ELR (cell line): Measurements from ENCODE around the gene PGAP2.
"Not testable (repeated sequence)": the region's sequence is repeated elsewhere in the genome, so short reads cannot be mapped to it uniquely, and the experiment has no call there.

Experiments used
- DNase-seq: peaks from one replicate; pipeline ENCODE4 v3.0.0-alpha.2; 2015; ENCODE audit warnings: low read depth

Gene PGAP2

DNA sequence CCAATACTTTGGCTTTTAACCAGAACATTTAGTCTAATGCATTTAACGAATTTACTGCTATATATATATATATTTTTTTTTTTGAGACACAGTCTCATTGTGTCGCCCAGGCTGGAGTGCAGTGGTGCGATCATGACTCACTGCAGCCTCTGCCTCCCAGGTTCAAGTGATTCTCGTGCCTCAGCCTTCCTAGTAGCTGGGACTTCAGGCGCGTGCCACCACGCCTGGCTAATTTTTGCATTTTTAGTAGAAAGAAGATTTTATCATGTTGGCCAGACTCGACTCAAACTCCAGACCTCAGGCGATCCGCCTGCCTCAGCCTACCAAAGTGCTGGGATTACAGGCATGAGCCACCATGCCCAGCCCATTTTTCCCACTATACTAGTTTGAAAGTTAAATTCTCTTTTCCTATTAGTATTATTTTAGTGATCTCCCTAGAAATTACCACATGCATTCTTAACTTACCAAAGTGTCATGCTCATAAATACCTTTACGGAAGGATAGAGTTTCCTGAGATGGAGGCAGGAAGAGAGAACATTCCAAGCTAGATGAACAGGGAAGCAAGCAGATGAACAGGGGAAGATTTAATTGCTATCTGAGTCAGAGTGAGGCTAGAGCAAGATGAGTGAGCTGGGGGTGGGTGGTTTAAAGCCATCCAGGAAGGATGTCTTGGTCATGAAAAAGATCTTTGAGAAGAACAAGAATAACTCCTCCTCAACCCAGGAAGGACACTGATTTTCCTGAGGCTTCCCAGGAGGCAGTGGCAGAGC is 4.4 kb upstream of the PGAP2 start:
- peak; percentile 89 for DNase-seq

DNA sequence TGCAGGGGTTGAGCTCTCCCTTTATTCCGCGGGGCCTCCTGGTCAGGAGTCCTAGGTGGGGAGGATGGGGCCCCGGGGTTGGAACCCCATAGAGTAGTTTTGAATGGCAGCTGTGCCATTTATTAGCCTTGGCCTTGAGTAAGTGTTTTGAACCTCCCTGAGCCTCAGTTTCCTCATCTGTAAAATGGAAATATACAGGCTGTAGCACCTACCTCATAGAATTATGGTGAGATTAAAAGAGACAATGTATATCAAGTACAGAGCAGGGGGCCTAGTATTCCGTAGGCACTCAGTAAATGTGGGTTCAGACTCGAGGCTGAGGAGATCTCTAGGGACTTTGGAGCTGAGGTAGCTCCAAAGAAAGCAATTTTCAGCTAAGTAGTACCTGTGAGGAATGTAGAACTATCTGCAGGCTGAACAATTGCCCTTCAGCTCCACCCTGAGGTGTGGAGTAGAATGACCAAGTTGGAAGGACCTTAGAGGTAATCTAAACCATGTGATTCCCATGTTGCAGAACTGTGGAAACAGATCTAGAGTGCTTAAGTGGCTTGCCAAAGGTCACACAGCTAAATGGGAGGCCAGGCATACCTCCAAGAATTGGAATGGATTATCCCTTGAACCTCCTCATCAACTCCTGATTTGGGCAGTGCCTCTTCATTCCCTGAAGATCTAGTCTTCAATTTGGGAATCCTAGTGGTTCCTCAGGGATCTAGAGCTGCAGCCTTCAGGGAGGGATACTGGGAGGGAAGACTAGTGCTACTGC is 682 bp downstream of the PGAP2 start:
- peak; percentile 71 for DNase-seq

DNA sequence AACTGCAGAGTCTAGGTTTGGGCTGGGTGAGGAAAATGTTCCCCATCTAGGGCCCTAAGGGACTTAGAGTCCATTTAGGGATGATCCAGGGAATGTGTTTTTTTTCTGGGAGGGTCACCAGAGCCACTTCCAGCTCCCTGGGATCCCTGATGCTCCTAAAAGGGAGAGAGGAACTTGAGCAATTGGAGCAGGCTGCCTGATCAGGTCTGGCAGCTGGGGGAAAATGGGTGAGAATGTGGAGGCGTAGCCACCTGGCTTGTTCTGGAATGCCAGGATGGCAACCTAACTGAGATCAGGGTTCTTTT is 1.2 kb downstream of the PGAP2 start:
- no peak for DNase-seq

DNA sequence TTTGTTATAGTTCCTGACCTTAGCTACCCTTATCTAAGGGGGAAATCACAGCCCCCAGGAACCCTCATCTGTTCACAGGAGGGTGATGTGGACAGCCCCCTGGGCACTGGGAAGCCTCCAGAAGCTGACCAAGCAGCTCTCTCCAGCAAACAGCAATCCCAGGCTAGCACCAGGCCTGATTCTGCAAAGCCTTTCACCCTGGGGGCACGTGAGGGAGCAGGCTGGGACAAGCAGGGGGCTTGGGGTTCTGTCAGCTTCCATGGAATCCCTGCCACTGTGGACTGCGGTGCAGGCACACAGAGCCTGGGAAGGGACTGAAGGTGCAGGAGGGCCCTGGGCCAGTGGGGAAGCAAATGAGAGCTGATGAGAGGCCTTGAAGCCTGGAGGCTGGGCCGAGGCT is 2.1 kb downstream of the PGAP2 start:
- DNase-seq, result no peak

DNA sequence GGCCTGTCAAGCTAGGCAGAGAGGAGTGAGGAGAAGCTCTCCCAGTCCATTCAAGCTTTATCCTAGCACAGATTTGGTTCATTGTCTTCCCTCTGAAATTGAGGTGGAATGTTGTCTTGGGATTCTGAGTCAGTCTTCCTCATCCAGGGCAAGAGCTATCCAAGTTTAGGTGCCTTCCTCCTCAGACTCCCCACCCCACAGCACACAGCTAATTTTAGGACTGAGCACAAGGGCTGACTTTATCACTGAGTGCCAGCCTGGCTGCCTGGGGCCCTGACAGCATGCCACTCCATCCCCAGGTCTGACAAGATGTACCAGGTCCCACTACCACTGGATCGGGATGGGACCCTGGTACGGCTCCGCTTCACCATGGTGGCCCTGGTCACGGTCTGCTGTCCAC is 2.6 kb downstream of the PGAP2 start:
- no peak for DNase-seq

DNA sequence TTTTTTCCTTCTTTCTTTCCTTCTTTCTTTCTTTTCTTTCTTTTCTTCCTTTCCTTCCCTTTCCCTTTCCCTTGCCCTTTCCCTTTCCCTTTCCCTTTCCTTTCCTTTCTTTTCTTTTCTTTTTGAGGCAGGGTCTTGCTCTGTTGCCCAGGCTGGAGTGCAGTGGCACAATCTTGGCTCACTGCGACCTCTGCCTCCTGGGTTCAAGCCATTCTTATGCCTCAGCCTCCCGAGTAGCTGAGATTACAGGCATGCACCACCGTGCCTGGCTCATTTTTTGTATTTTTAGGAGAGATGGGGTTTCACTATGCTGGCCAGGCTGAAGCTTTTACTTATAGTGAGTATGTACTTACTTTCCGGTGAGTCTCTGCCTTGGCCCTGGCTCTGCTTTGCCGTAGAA is 6.5 kb downstream of the PGAP2 start:
- DNase-seq, result not testable (repeated sequence)

DNA sequence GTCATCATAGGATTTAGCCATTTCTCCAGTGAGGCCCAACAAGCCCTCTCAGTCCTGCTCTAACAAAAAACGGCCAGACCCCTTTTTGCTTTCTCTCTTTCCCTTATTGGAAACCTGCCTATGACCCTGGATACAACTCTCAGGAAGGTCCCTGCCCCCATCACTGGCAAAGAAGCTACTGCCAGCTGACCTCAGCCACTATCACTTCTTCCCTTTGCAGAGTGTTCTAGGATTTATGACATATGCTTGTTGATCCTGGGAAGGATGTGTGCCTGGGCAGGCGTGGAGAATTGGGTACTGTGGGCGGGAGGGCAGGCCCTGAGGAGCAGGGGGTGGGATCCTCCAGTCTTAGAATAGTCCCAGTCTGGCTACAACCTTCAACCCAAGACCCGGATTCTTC is 7.5 kb downstream of the PGAP2 start:
- DNase-seq, result no peak

DNA sequence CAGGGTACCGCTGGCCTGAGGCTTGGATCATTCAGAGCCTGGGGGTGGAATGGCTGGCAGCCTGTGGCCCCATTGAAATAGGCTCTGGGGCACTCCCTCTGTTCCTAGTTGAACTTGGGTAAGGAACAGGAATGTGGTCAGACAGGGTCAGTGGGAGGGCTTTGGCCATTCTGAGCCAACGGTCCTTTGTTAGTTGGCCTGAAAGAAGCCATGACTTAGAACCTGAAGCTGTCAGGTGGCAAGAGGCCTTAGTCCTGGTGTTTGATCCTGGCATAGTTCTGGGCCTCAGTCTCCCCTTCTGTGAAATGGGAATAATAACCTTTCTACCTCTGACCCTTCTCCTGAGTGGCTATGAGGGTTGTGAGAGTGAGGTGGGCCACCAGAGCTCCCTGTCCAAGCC is 8.3 kb downstream of the PGAP2 start:
- no peak for DNase-seq

DNA sequence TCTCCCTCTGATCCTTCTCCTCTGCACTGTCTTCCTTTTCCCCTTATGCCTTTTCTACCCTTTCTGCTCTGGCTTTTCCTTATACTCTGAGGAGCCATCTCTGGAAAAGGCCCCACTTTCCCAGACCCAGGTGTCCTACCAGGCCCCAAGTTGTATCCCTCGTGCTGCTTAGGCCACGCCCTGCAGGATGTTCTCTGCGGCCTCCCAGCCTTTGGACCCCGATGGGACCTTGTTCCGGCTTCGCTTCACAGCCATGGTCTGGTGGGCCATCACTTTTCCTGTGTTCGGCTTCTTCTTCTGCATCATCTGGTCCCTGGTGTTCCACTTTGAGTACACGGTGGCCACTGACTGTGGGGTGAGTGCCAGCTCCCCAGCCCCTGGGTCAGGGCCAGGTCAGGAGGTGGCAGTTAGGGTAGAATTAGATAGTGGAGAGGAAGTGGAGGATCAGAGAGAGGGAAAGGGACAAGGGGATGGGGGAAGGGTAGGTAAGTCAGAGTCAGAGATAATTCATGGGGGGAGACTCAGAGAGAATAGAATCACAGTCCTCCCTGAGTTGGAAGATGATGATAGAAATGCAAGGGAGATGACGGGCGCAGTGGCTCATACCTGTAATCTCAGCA is 8.9 kb downstream of the PGAP2 start:
- no peak for DNase-seq

DNA sequence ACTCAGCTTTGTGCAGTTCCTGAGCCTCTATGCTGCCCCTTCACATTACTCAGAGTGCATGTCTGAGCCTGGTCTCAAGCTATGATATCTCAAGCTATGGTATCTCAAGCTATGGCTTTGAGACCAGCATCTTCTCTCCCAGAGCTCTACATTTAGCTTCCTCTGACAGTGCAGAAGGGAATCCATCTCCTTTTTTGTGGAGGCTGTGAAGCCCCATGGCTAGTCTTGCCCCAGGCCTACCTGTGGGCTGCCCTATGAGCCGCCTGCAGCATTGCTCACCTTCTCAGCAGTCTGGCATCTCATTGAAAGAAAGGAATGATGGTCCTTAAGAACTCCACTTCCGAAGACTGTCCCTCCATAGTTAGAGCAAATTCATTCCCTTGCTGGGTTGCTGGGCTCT is 12.6 kb downstream of the PGAP2 start:
- DNase-seq, result no peak

DNA sequence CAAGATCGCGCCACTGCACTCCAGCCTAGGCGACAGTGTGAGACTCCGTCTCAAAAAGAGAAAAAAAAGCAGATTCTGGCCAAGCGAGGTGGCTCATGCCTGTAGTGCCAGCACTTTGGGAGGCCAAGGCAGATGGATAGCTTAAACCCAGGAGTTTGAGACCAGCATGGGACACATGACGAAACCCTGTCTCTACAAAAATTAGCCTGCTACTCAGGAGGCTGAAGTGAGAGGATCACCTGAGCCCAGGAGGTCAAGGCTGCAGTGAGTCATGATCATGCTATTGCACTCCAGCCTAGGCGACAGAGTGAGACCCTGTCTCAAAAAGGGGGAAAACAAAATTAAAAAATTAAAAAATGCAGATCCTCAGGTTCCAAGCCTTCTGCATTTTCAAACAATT is 14.0 kb downstream of the PGAP2 start:
- DNase-seq, result no peak

DNA sequence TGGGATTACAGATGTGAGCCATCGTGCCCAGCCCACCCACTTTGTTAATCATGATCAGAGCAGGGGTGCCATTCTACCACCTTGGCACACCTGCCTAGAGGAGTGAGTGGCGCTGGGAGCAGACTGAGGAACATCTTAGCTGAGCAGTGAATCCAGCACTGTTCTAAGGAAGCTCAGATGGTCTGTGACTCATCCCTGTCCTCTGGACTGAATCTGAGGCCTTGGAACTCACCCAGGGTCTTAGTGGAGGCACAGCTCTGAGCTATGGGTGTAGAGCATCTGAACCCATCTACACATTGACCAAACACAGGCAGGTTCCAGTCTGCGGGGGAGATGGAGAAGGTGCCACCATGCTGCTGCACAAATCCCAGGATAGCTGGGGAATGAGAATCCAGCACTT is 14.9 kb downstream of the PGAP2 start:
- DNase-seq, result peak; percentile 78

DNA sequence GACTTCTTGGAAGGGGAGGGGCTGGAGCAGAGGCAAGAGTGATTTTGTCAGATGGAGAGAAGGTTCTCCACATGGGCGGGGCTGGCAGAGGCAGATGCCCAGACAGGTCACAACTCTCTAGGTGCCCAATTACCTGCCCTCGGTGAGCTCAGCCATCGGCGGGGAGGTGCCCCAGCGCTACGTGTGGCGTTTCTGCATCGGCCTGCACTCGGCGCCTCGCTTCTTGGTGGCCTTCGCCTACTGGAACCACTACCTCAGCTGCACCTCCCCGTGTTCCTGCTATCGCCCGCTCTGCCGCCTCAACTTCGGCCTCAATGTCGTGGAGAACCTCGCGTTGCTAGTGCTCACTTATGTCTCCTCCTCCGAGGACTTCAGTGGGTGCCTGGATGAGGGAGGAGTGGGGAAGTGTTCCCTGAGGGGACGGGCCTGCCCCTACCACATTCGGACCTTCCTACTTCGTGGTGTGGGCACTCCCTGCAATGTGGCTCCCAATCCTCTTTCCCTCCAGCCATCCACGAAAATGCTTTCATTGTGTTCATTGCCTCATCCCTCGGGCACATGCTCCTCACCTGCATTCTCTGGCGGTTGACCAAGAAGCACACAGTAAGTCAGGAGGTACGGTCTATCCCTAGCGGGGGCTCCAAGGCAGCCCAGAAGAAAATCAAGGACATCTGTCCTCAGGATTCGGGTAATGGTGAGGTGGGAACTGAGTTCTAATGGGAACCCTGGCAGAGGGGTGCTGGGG is 15.6 kb downstream of the PGAP2 start:
- DNase-seq, result no peak

DNA sequence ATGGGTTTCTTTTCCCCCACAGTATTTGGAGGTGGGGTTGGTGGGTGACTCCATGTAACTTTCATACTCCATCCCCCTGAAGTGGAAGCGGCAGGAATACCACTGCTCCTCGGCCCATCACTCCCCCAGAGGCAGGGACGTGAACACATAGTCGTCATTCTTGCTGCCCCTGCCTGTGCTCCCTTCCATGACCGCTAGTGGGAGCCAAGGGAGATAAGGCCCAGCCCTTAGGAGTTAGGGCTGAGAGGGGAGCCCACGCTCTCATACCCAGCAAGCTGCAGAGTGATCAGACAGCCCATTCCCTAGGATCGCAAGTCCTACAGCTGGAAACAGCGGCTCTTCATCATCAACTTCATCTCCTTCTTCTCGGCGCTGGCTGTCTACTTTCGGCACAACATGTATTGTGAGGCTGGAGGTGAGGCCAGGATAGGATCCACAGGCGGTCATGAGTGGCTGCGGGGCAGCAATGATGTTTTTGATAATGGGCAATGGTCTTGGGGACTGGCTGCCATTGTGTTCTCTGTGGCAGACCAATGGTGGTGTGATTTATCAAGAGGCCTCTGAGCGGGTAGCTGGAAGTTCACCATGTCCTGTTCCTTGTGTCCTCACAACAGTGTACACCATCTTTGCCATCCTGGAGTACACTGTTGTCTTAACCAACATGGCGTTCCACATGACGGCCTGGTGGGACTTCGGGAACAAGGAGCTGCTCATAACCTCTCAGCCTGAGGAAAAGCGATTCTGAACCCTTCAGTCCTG is 16.5 kb downstream of the PGAP2 start:
- peak; percentile 60 for DNase-seq

DNA sequence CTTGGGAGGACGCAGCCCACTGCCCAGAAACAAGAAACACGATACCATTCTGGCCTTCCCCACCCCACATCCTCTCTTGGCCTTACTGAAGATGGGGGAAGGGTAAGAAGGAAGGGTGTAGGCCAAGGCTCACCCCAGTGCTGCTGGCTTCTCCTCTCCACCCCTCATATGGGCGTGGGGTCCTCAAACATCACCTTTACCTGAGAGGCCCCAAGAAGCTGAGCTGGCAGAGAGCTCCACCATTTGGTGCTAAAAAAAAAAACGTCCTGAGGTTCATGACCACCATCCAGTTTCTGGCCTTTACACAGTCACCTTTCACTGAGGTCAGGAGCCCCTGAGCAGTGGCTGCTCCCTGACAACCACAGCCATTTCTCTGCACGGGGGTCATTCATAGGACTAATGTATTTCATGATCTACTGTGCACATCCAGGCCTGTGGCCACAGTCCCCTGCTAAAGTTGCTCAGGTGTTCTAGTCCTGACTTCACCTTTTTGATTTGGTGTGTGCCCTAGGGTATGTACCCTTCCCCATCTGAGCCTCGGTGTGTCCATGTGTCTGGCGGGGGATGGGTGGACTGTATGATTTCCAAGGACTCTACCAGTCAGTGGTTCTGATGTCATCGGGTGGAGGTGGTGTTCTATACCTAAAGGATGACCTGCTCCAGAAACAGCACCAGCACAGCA is 17.3 kb downstream of the PGAP2 start:
- DNase-seq, result no peak

DNA sequence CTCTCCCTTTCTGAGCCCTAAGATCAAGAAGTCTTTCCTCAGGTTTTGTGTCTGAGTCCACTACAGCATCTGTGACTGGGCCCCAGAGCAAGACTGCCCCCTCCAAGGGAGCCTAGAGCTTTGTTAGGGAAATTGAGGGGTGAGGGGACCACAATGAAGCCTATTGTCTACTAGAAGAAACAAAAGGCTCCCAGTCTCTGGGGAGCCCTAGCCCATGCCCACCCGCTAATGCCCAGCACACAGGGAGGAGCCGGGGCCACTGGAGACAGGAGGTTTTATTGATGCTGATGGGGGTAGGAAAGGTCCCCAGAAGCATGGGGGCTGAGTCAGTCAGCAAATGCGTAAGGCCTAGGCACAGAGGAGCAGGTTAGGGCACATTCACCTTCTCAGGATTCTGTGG is 18.4 kb downstream of the PGAP2 start:
- DNase-seq, result no peak

DNA sequence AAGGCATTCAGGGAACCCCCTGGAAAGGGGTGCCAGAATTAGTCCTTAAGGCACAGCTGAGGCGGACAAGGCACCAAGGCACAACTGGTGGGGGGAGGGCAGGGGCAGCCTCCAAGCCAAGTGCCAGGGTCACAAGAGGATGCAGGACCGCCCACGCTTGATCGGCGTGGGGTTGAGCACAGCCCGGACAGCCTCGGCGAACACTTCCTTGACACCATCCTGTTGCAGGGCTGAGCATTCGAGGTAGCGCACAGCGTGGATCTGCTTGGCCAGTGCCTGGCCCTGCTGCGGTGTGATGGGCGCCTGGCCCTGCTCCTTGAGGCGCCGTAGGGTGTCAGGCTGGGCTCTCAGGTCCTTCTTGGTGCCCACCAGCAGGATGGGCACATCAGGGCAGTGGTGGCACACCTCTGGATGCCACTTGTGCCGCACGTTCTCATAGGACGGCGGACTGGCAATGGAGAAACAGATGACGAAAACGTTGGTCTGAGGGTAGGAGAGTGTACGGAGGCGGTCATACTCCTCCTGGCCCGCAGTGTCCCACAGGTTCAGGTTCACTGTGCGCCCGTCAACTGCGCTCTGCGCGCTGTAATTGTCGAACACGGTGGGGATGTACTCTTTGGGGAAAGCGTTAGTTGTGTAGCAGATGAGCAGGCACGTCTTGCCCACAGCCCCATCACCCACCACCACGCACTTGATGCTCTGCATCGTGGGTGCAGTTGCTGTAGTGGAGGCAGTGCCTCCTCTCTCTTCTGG is 19.2 kb downstream of the PGAP2 start:
- no peak for DNase-seq

DNA sequence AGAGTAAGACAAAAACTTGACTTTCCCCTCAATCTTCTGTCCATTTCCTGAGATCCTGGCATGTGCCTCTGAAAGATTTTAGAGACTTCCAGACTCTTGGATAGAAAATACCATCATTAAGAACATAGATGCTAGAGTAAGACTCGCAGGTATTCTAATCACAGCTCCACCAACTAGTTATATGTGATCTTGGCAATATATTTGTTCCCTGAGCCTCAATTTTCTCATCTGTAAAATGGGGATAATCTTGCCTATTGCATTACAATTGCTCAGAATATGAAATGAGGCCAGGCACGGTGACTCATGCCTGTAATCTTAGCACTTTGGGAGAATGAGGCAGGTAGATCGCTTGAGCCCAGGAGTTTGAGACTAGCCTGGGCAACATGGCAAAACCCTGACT is 21.7 kb downstream of the PGAP2 start:
- no peak for DNase-seq

DNA sequence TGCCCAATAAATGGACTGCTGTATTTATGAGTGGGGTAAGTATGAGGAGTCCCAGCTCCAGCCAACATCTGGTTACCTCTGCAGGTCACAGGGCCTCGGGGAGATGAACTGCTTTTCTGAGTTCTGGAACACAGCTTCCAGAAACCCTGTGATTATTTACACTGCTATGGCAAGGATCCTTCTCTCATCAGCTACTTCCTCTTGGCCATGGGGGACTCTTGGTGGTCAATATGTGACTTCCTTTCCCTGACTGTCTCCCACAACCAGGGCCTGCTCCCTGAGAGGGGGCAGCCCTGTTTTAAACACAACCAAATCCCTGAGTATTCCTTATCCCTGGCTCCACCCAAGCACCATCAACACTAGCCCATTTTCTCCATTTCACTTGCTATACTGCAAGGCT is 22.4 kb downstream of the PGAP2 start:
- no peak for DNase-seq

DNA sequence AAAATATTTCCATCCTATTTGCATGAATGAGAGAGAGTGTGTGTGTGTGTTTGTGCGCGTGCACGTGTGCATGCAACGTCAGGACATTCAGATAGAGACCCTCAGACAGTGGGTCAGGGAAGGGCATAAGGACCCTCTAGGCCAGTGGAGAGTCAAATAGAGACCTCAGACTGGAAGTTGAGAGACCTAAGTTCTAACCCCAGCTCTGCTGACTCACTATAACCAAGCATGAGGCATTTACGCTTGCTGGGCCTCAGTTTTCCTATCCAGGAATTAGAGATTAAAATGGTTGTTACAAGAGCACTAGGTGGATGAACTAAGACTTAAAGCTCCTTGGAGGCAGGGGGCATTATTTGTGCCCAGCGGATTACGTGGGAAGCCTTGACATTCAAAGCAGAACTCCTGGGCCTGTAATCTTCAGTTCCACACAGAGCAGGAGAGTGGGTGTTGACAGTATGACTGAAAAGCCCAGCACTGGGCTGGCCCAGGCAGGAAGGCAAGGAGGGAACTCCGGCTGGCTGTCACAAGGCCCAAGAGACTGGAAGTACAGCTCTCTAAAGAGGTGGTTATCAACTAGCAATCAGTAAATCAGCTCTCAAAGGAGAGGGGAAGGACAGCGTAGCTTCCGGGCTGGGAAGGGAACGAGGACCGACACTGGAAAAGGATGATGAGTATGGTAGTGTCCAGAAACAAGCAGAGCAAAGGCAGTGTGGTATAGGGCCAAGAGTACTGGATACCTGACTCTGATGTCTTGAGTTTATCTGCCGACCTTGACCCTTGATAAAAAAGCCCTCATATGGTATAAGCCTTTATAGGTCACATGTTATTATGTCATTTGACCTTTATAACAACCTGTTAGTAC is 23.2 kb downstream of the PGAP2 start:
- DNase-seq, result no peak
